ENCODE results near the gene C12orf56. TPM values are rescaled to one million over a fixed set of nuclear protein-coding genes. Genes with fewer than 3 reads are reported as not detected.

Gene C12orf56
- total and polyA plus RNA-seq, 9 of the 15 experiments (the other 6 are each of a cell fraction or from before 2014, with no cell fraction given), result 0.40 to 4.8 (median 1.2) TPM

- no peak for TF ChIP-seq CREB5 (CRISPR knock-in tag; IDR thresholded peaks at IDR 0.05)
- TF ChIP-seq NFIX (CRISPR knock-in tag; IDR thresholded peaks at IDR 0.05; ENCODE audit: low read depth), result no peak
- no peak for TF ChIP-seq TOE1 (IDR thresholded peaks at IDR 0.05; ENCODE audit: borderline replicate concordance)
- TF ChIP-seq TOE1 (CRISPR knock-in tag; IDR thresholded peaks at IDR 0.05; ENCODE audit: borderline replicate concordance, low read depth), result no peak
- no peak for TF ChIP-seq HEY1 (CRISPR knock-in tag; IDR thresholded peaks at IDR 0.05; ENCODE audit: borderline replicate concordance)
- TF ChIP-seq RERE (CRISPR knock-in tag; IDR thresholded peaks at IDR 0.05; ENCODE audit: borderline replicate concordance), result no peak
- no peak for TF ChIP-seq MGA (IDR thresholded peaks at IDR 0.05)
- TF ChIP-seq SIX5 (IDR thresholded peaks at IDR 0.05; ENCODE audit: borderline replicate concordance in 1 of 2, insufficient read depth in 1 of 2, low read depth in 1 of 2, low read length in 2 of 2), result no peak
These were observed 5.5 kb downstream of the C12orf56 start (continued) for GRCh38 chr12:64385019-64385418.

Data from K562 (cell line).